NCI-H510A treated with DMSO at 0.1 percent for 48 hours (cell line): ENCODE results near the gene G3BP2.
"Not testable (repeated sequence)": the region's sequence is repeated elsewhere in the genome, so short reads cannot be mapped to it uniquely, and the experiment has no call there.

Experiments used
- DNase-seq: peaks from one replicate; lab custom pipeline; 2025; lab: John Stamatoyannopoulos, UW

The G3BP2 gene

GRCh38 chr4:75683482-75684155 lies 10.4 kb upstream of the G3BP2 start:
- no peak for DNase-seq

- no peak for DNase-seq
These were observed 6.8 kb upstream of the G3BP2 start for GRCh38 chr4:75679876-75680575.

GRCh38 chr4:75678965-75679364 lies 5.8 kb upstream of the G3BP2 start:
- DNase-seq = no peak

- DNase-seq = no peak
These were observed 5.3 kb upstream of the G3BP2 start for GRCh38 chr4:75678473-75678872.

GRCh38 chr4:75675004-75675531 lies 1.9 kb upstream of the G3BP2 start:
- DNase-seq = peak; percentile 47

GRCh38 chr4:75673959-75674328 lies 733 bp upstream of the G3BP2 start:
- no peak for DNase-seq

GRCh38 chr4:75672461-75673026 lies 667 bp downstream of the G3BP2 start:
- DNase-seq = peak; percentile 69

- no peak for DNase-seq
These were observed 1.3 kb downstream of the G3BP2 start for GRCh38 chr4:75671802-75672421.

GRCh38 chr4:75668596-75668995 lies 4.6 kb downstream of the G3BP2 start:
- DNase-seq = no peak

- not testable (repeated sequence) for DNase-seq
These were observed 5.6 kb downstream of the G3BP2 start for GRCh38 chr4:75667636-75668035.

- DNase-seq = no peak
These were observed 6.9 kb downstream of the G3BP2 start for GRCh38 chr4:75666299-75666698.

- not testable (repeated sequence) for DNase-seq
These were observed 8.6 kb downstream of the G3BP2 start for GRCh38 chr4:75664604-75665003.

GRCh38 chr4:75662626-75663025 lies 10.6 kb downstream of the G3BP2 start:
- no peak for DNase-seq

- no peak for DNase-seq
These were observed 12.7 kb downstream of the G3BP2 start for GRCh38 chr4:75660491-75660890.

- no peak for DNase-seq
These were observed 13.6 kb downstream of the G3BP2 start for GRCh38 chr4:75659512-75660031.

- DNase-seq = no peak
These were observed 14.3 kb downstream of the G3BP2 start for GRCh38 chr4:75658876-75659275.

GRCh38 chr4:75655562-75655961 lies 17.6 kb downstream of the G3BP2 start:
- DNase-seq = no peak

- DNase-seq = no peak
These were observed 18.3 kb downstream of the G3BP2 start for GRCh38 chr4:75654905-75655304.

- peak; percentile 19 for DNase-seq
These were observed 19.2 kb downstream of the G3BP2 start for GRCh38 chr4:75653845-75654503.

GRCh38 chr4:75644095-75644494 lies 29.1 kb downstream of the G3BP2 start:
- DNase-seq = no peak

GRCh38 chr4:75643651-75644050 lies 29.6 kb downstream of the G3BP2 start:
- no peak for DNase-seq

GRCh38 chr4:75639124-75639695 lies 34.0 kb downstream of the G3BP2 start:
- no peak for DNase-seq
